ENCODE data around the gene TRAF5.

The TRAF5 gene

DNA sequence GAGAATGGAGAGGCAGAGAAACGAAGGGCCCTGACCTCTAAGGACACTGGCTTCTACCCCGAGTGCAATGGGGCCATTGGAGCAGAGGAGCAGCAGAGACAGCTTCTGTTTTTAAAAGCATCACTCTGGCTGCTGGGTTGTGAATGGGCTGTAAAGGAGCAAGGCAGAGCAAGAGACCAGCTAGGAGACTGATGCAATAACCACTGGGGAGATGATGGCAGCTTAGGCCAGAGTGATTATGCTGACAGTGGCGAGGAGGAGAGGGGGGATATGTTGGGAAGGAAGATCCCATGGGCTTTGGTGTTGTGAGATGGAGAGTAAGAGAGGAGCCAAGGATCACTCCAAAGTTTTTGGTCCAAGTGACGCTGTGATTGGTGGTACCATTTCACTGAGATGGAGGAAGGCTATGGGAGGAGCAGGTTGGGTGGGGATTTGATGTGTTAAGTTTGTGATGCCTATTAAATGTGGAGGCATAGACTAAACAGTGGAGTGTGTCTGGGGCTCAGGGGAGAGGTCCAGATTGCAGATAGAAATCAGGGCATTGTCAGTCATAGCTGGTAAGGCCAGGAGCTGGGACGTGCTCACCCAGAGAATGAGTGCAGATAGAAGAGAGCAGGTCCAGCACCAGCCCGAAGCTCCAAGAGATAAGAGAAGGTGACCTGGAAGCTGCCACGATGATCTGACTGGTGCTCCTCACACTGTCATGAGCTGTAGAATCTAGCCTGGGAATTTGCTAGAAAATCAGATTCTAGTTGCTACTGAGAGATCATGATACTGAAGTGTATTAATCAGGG, 11.0 kb downstream of the TRAF5 start:
- H3K4me1 ChIP-seq (ENCODE audit: control insufficient read depth in 1 of 2, insufficient read depth in 1 of 2, low read depth in 1 of 2, low read length in 1 of 2): no peaks in the 10 kb centered on the region
- H3K4me3 ChIP-seq (ENCODE audit: low read depth in 1 of 2, low read length in 1 of 2): no peak overlapping the region
- no peaks in the 10 kb centered on the region for H3K27me3 ChIP-seq
- no peak for TF ChIP-seq CTCF (IDR thresholded peaks at IDR 0.05)
- no peaks in the 10 kb centered on the region for H3K36me3 ChIP-seq
- no peaks in the 10 kb centered on the region for H3K9me3 ChIP-seq
- H3K27ac ChIP-seq: no peak overlapping the region

- Histone ChIP-seq H3K36me3 (no peaks in the 10 kb centered on the region), H3K27ac (no peak overlapping the region), H3K27me3 (no peaks in the 10 kb centered on the region), H3K4me1 (ENCODE audit: control insufficient read depth in 1 of 2, insufficient read depth in 1 of 2, low read depth in 1 of 2, low read length in 1 of 2) (no peaks in the 10 kb centered on the region), H3K4me3 (ENCODE audit: low read depth in 1 of 2, low read length in 1 of 2) (no peak overlapping the region), H3K9me3 (no peaks in the 10 kb centered on the region)
- TF ChIP-seq CTCF (IDR thresholded peaks at IDR 0.05): no peak
Observed at GRCh38 chr1:211338224-211338620, 11.6 kb downstream of the TRAF5 start.

DNA sequence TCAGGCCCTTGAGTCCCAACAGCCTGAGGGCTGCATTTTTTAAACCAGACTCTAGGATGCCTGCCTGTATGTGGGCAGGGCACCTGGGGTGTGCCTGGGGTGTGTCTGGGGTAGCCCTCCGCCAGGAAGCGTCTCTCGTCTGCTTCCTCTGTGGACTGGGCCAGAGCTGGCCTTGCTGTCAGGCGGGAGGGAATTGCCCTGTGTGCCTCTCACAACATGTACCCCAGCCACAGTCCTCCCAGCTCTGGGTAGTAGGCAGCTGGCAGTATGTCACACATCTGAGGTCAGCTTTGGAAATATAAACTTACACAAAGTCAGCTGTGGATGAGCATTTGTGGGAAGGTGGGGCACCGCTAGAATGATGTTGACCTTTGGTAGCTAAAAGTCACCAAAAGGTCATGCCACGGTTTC, 13.0 kb downstream of the TRAF5 start:
- Histone ChIP-seq H3K27ac (no peak overlapping the region), H3K4me3 (ENCODE audit: low read depth in 1 of 2, low read length in 1 of 2) (no peak overlapping the region), H3K36me3 (no peaks in the 10 kb centered on the region), H3K4me1 (ENCODE audit: control insufficient read depth in 1 of 2, insufficient read depth in 1 of 2, low read depth in 1 of 2, low read length in 1 of 2) (no peaks in the 10 kb centered on the region), H3K27me3 (no peaks in the 10 kb centered on the region), H3K9me3 (no peaks in the 10 kb centered on the region)
- TF ChIP-seq CTCF (IDR thresholded peaks at IDR 0.05): no peak

DNA sequence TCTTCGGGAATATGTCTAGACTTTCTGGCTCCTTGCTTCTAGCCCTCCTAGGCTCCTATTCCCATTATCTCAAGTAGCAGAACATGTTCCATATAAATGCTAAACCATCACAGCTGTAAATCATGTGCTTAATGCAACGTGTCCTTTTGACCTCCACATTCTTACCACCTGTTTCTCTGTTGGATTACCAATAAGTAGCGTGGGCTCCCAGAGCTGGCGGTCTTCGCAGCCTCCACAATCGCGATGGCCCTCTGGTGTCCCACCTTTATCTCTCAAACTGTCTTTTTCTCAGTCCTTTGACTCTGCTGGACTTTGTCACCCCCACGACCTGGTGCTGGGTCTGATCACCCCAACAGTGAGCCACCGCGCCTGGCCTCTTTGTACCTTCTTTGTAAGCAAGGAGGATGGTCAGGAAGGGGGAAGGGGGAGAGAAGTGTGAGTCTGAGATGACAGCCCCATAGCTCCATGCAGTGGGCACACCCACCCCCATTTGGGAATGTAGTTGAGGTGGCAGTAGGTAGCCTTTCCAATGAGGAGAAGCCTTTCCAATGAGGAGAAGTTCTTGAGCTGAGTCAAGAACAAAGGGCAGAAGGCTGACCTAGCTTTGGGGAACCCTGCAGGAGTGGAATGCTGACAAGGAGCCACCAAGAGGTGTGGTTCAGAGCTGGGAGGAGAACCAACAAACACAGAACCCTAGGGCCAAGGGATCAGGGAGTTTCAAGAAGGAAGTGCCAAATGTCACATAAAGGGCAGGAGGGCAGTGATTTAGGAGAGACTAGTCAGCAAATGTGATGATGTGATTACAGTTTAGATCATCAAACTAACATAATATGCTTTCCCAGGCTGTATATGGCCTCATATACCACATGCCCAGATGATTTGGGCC, 14.2 kb downstream of the TRAF5 start:
- H3K27ac ChIP-seq: no peak overlapping the region
- no peaks in the 10 kb centered on the region for H3K27me3 ChIP-seq
- H3K9me3 ChIP-seq: no peaks in the 10 kb centered on the region
- H3K36me3 ChIP-seq: no peaks in the 10 kb centered on the region
- no peak for TF ChIP-seq CTCF (IDR thresholded peaks at IDR 0.05)
- no peaks in the 10 kb centered on the region for H3K4me1 ChIP-seq (ENCODE audit: control insufficient read depth in 1 of 2, insufficient read depth in 1 of 2, low read depth in 1 of 2, low read length in 1 of 2)
- no peak overlapping the region for H3K4me3 ChIP-seq (ENCODE audit: low read depth in 1 of 2, low read length in 1 of 2)

DNA sequence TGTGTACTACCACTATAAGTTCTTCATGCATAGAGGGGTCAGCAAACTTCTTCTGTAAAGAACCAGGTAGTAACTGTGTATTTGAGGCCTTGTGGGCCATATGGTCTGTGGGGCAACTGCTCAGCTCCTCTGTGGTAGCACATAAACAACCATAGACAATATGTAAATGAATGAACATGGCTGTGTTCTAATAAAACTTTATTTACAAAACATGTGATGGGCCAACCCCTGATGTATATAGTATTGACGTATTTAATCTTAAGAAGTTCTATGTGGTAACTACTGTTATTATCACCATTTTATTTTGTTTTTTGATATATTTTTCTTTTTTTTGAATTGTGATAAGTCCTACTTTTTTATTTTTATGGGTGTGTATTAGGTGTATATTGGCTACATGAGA, 15.4 kb downstream of the TRAF5 start:
- H3K27me3 ChIP-seq: no peaks in the 10 kb centered on the region
- H3K9me3 ChIP-seq: no peaks in the 10 kb centered on the region
- no peak overlapping the region for H3K4me3 ChIP-seq (ENCODE audit: low read depth in 1 of 2, low read length in 1 of 2)
- no peak for TF ChIP-seq CTCF (IDR thresholded peaks at IDR 0.05)
- H3K27ac ChIP-seq: no peak overlapping the region
- H3K36me3 ChIP-seq: no peaks in the 10 kb centered on the region
- no peaks in the 10 kb centered on the region for H3K4me1 ChIP-seq (ENCODE audit: control insufficient read depth in 1 of 2, insufficient read depth in 1 of 2, low read depth in 1 of 2, low read length in 1 of 2)
